K562 (cell line): ENCODE data around the gene IRF5. TPM values are rescaled to one million over a fixed set of nuclear protein-coding genes. Genes with fewer than 3 reads are reported as not detected.

Experiments
- ATAC-seq: fragments of 200-7000 bp; cut with Tn5 transposase; 3 replicates; pipeline ENCODE4 v1.9.1; 2020; ENCODE audit warnings: moderate library complexity
- BruUV-seq: library from RNA; stranded (reverse); fragments of 400-500 nt; replicated peaks from 2 replicates; lab custom pipeline; 2021; lab: Mats Ljungman, UMichigan
- CTCF ChIA-PET: fragments of 300-600 bp; formaldehyde crosslinking; extraction: SDS; loops from one replicate; lab custom pipeline; 2021; ENCODE audit warnings: low intra/inter-chr PET ratio; lab: Yijun Ruan, JAX
- POLR2A ChIA-PET: fragments of 300-600, 350-650 bp; sonication (Branson Sonifier 250); formaldehyde crosslinking; extraction: SDS; loops from one replicate; lab custom pipeline; 2021; ENCODE audit warnings: antibody characterized with exemption, inconsistent platforms; lab: Yijun Ruan, JAX
- DNase-seq, 4 experiments: peaks; one replicate each; pipeline versions ENCODE4 v3.0.0 to v3.0.0-alpha.2; 2011 to 2018; ENCODE audit warnings: low spot score in 3 of 4, mixed read lengths in 3 of 4; ENCODE audit errors: extremely low read depth in 1 of 4
- FAIRE-seq: peaks from 2 replicates; lab custom pipeline; 2011; peaks lifted over from hg19 to GRCh38; lab: Jason Lieb, UNC
- H2AFZ ChIP-seq: 2 replicates; pipeline ENCODE4 v1.6.0; 2011; ENCODE audit warnings: low read depth, low read length, control low read depth, inconsistent platforms
- H3K27ac ChIP-seq: fragments of 200-600 bp; 3 replicates; pipeline ENCODE4 v1.8.0; 2011; ENCODE audit warnings: low read depth, mild to moderate bottlenecking, control low read depth, inconsistent platforms, low read length, moderate library complexity, mixed read lengths; ENCODE audit errors: extremely low read depth
- H3K27me3 ChIP-seq, 2 experiments: fragments of 300-600 bp in 1 of 2; 2 replicates in 1 of 2; 3 replicates in 1 of 2; pipeline versions ENCODE4 v1.6.0 to v1.8.0; 2011; ENCODE audit warnings: inconsistent platforms in 2 of 2, low read length in 2 of 2, mild to moderate bottlenecking in 1 of 2, mixed read lengths in 1 of 2, moderate library complexity in 1 of 2; ENCODE audit not compliant: control insufficient read depth in 2 of 2, insufficient read depth in 2 of 2
- H3K36me3 ChIP-seq: fragments of 300-600 bp; 3 replicates; pipeline ENCODE4 v1.8.0; 2011; ENCODE audit warnings: mild to moderate bottlenecking, low read length, inconsistent platforms; ENCODE audit not compliant: control insufficient read depth, insufficient read depth
- H3K4me1 ChIP-seq, 2 experiments: fragments of 200-600 bp in 1 of 2; replicated peaks in 1 of 2; 2 replicates in 1 of 2; 3 replicates in 1 of 2; pipeline versions ENCODE4 v1.5.1 to v1.8.0; 2011; ENCODE audit warnings: inconsistent platforms in 2 of 2, low read length in 2 of 2, mild to moderate bottlenecking in 1 of 2, mixed read lengths in 1 of 2, moderate library complexity in 1 of 2; ENCODE audit not compliant: control insufficient read depth in 2 of 2, insufficient read depth in 2 of 2
- H3K4me2 ChIP-seq: 2 replicates; pipeline ENCODE4 v1.6.1; 2011; ENCODE audit warnings: low read length, control low read depth, inconsistent platforms, mixed read lengths; ENCODE audit not compliant: insufficient read depth
- H3K4me3 ChIP-seq: fragments of 200-600 bp; sonication (generic), shearing (Covaris generic); 2 replicates; pipeline ENCODE4 v1.5.1; 2016; ENCODE audit warnings: control low read depth, inconsistent platforms
- H3K79me2 ChIP-seq: fragments of 200-600 bp; 3 replicates; pipeline ENCODE4 v1.8.0; 2011; ENCODE audit warnings: low read length, inconsistent platforms; ENCODE audit not compliant: control insufficient read depth, insufficient read depth
- H3K9ac ChIP-seq, 2 experiments: 2 replicates each; pipeline versions ENCODE4 v1.6.0 to v1.6.1; 2011; ENCODE audit warnings: low read depth in 2 of 2, low read length in 2 of 2, control low read depth in 1 of 2, inconsistent platforms in 1 of 2, mild to moderate bottlenecking in 1 of 2, mixed read lengths in 1 of 2; ENCODE audit not compliant: insufficient read depth in 1 of 2
- H3K9me1 ChIP-seq: one replicate; pipeline ENCODE4 v1.6.0; 2011; ENCODE audit warnings: inconsistent platforms, mild to moderate bottlenecking, low read length, moderate library complexity; ENCODE audit not compliant: control insufficient read depth, insufficient read depth
- H3K9me3 ChIP-seq: replicated peaks from 2 replicates; pipeline ENCODE4 v1.5.1; 2011; ENCODE audit warnings: low read depth, low read length, inconsistent platforms; ENCODE audit not compliant: control insufficient read depth, insufficient read depth
- H4K20me1 ChIP-seq: replicated peaks from 2 replicates; pipeline ENCODE4 v1.6.1; 2011; ENCODE audit warnings: low read length, inconsistent platforms, mixed read lengths; ENCODE audit not compliant: control insufficient read depth, insufficient read depth
- NFE2 ChIP-seq: IDR thresholded peaks from 2 replicates; pipeline ENCODE4 v1.6.1; 2014; ENCODE audit warnings: antibody characterized with exemption, low read depth
- RBM34 ChIP-seq: fragments of 200-400 bp; formaldehyde crosslinking; IDR thresholded peaks from 2 replicates; pipeline ENCODE4 v1.6.1; 2018; ENCODE audit warnings: low read length, borderline replicate concordance; ENCODE audit not compliant: insufficient read depth
- ZFP91 ChIP-seq: sonication (generic); formaldehyde crosslinking; IDR thresholded peaks from 2 replicates; pipeline ENCODE4 v1.8.0; 2022; ENCODE audit warnings: mild to moderate bottlenecking, missing genetic modification reagents
- ZNF217 ChIP-seq: sonication (generic); formaldehyde crosslinking; IDR thresholded peaks from 2 replicates; pipeline ENCODE4 v1.8.0; 2022; ENCODE audit warnings: mild to moderate bottlenecking, missing genetic modification reagents
- ZNF384 ChIP-seq: IDR thresholded peaks from 2 replicates; pipeline ENCODE4 v1.6.1; 2012; ENCODE audit warnings: low read depth, low read length, improper control_type of control experiment
- WGBS: fragments of 100-300 bp; shearing (Covaris generic); methylation state at CpG from one replicate; pipeline ENCODE4 v1.1.6; 2016; ENCODE audit warnings: low coverage, mixed read lengths; ENCODE audit not compliant: insufficient coverage; ENCODE audit errors: missing lambda C conversion rate; 5-methylcytosine and 5-hydroxymethylcytosine counted together
- in situ Hi-C: fragments of 300-500 bp; cut with MboI; formaldehyde crosslinking; loops from 4 replicates; pipeline ENCODE4 v1.15.0; 2018; ENCODE audit warnings: inconsistent platforms, mixed read lengths
- intact Hi-C: fragments of 100-400 bp; cut with micrococcal nuclease; formaldehyde crosslinking; loops from 2 replicates; pipeline ENCODE4 v1.14.2; 2022
- polyA plus RNA-seq, 8 experiments: library from polyadenylated mRNA; depleted of rRNA in 4 of 8; stranded (reverse) in 5 of 8; unstranded in 3 of 8; fragments of >200 nt; fragmentation: Nextera tagmentation in 2 of 8; fragmentation: Illumina TruSeq in 1 of 8; extraction: Ambion mirVana in 2 of 8; extraction: Trizol in 1 of 8; gene quantifications; 2 replicates each; pipeline versions ENCODE4 v1.2.1 to v1.2.3, GENCODE V29; 2011 to 2014; ENCODE audit warnings: inconsistent platforms in 1 of 8, missing spikeins in 1 of 8
- total RNA-seq, 7 experiments: library from RNA; depleted of rRNA in 6 of 7; stranded (reverse); fragments of >200 nt in 6 of 7; fragmentation: Illumina TruSeq in 2 of 7; extraction: Trizol in 2 of 7; gene quantifications; 2 replicates each; pipeline versions ENCODE4 v1.2.1 to v1.2.3, GENCODE V29; 2011 to 2021; ENCODE audit warnings: low replicate concordance in 1 of 7
- TF ChIP-seq, protein P1 (sequence below): fragments of 450-650 bp; formaldehyde crosslinking; IDR thresholded peaks from 2 replicates; pipeline ENCODE4 v1.4.0; 2020; ENCODE audit warnings: mild to moderate bottlenecking, moderate library complexity

Gene IRF5
- total and polyA plus RNA-seq, 9 of the 15 experiments (the other 6 are each of a cell fraction or from before 2014, with no cell fraction given): 0.04 TPM; not detected in 8

GRCh38 chr7:128920913-128921582 lies 16.7 kb upstream of the IRF5 start:
- BruUV-seq: no TSS peak
- Histone ChIP-seq H3K4me3 (no peak overlapping the region), H3K27me3 (peaks cover 68 to 75% of the 10 kb centered on the region in 2 experiments), H3K79me2 (no peaks in the 10 kb centered on the region), H3K9me3 (no peaks in the 10 kb centered on the region; the same call in 1 of the 2 replicates), H3K27ac (no peak overlapping the region), H3K9me1 (no peaks in the 10 kb centered on the region), H3K9ac (no peak overlapping the region), H3K4me1 (peaks cover 0 to 4% of the 10 kb centered on the region in 2 experiments; a peak in 1 of 5 replicates), H4K20me1 (no peaks in the 10 kb centered on the region), H3K4me2 (no peak overlapping the region), H3K36me3 (no peaks in the 10 kb centered on the region), H2AFZ (no peak overlapping the region)
- FAIRE-seq (no peak), ATAC-seq (no peak), DNase-seq (no peak)
- intact Hi-C loops (loop anchor here (1.0 to 5.0 kb wide), 2 partner anchors 170 to 291 kb away; no protein-coding TSS in a partner anchor), in situ Hi-C loops (no loop called here)
- TF ChIP-seq RBM34: no peak
- TF ChIP-seq ZFP91 (CRISPR knock-in tag): no peak
- no peak for TF ChIP-seq ZNF217 (CRISPR knock-in tag)
- no peak for TF ChIP-seq ZNF384
- no peak for TF ChIP-seq NFE2
- TF ChIP-seq, protein P1, sequence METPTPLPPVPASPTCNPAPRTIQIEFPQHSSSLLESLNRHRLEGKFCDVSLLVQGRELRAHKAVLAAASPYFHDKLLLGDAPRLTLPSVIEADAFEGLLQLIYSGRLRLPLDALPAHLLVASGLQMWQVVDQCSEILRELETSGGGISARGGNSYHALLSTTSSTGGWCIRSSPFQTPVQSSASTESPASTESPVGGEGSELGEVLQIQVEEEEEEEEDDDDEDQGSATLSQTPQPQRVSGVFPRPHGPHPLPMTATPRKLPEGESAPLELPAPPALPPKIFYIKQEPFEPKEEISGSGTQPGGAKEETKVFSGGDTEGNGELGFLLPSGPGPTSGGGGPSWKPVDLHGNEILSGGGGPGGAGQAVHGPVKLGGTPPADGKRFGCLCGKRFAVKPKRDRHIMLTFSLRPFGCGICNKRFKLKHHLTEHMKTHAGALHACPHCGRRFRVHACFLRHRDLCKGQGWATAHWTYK (CRISPR knock-in tag): no peak
- WGBS: 1% methylated on average over 13 of the region's 13 CpGs
- ChIA-PET CTCF (interaction anchor here (1.7 kb wide), 1 partner anchor 170 kb away, joined by 7 read pairs; no protein-coding TSS in a partner anchor), POLR2A (interaction anchor here (0.6 to 2.0 kb wide), 2 partner anchors 10 to 247 kb away, joined by 3 to 8 read pairs; partner anchors contain the start of gene KCP)
